H9 (cell line): Measurements from ENCODE around the gene SRP68. TPM values are rescaled to one million over a fixed set of nuclear protein-coding genes. Genes with fewer than 3 reads are reported as not detected.

ENCODE experiments used
- DNase-seq: peaks from one replicate; pipeline ENCODE4 v3.0.0-alpha.2; 2017
- H2AFZ ChIP-seq: one replicate; pipeline ENCODE4 v1.6.1; 2013; ENCODE audit warnings: mild to moderate bottlenecking, low read length, control low read depth, moderate library complexity
- H2AK5ac ChIP-seq: 2 replicates; pipeline ENCODE4 v1.6.1; 2013; ENCODE audit warnings: low read length, control low read depth, mixed read lengths; ENCODE audit not compliant: insufficient read length
- H2BK120ac ChIP-seq: one replicate; pipeline ENCODE4 v1.6.1; 2013; ENCODE audit warnings: low read depth, mild to moderate bottlenecking, low read length, control low read depth, inconsistent platforms; ENCODE audit not compliant: poor library complexity, severe bottlenecking
- H2BK12ac ChIP-seq: 2 replicates; pipeline ENCODE4 v1.6.1; 2013; ENCODE audit warnings: low read length, control low read depth, mixed read lengths, low read depth; ENCODE audit not compliant: insufficient read length
- H2BK15ac ChIP-seq: 2 replicates; pipeline ENCODE4 v1.6.1; 2013; ENCODE audit warnings: low read depth, low read length, control low read depth
- H2BK20ac ChIP-seq: one replicate; pipeline ENCODE4 v1.6.1; 2013; ENCODE audit warnings: low read depth, mild to moderate bottlenecking, low read length, control low read depth, inconsistent platforms; ENCODE audit not compliant: poor library complexity, severe bottlenecking
- H2BK5ac ChIP-seq: 2 replicates; pipeline ENCODE4 v1.6.1; 2013; ENCODE audit warnings: low read length, control low read depth, mixed read lengths; ENCODE audit not compliant: insufficient read length
- H3K14ac ChIP-seq: 2 replicates; pipeline ENCODE4 v1.6.1; 2013; ENCODE audit warnings: low read length, control low read depth; ENCODE audit not compliant: insufficient read depth
- H3K18ac ChIP-seq: 2 replicates; pipeline ENCODE4 v1.6.1; 2013; ENCODE audit warnings: low read depth, mild to moderate bottlenecking, mixed read lengths, low read length, control low read depth; ENCODE audit not compliant: insufficient read length
- H3K23ac ChIP-seq: 2 replicates; pipeline ENCODE4 v1.6.1; 2013; ENCODE audit warnings: low read length, control low read depth, mixed read lengths, low read depth; ENCODE audit not compliant: insufficient read length
- H3K23me2 ChIP-seq: 2 replicates; pipeline ENCODE4 v1.6.1; 2013; ENCODE audit warnings: low read depth, mild to moderate bottlenecking, mixed read lengths, low read length, control low read depth; ENCODE audit not compliant: insufficient read length, poor library complexity, severe bottlenecking
- H3K27ac ChIP-seq: 2 replicates; pipeline ENCODE4 v1.5.1; 2013; ENCODE audit warnings: low read length, control low read depth, mixed read lengths, low read depth; ENCODE audit not compliant: insufficient read length
- H3K27me3 ChIP-seq: 2 replicates; pipeline ENCODE4 v1.6.1; 2013; ENCODE audit warnings: low read length, control low read depth, inconsistent platforms; ENCODE audit not compliant: insufficient read depth
- H3K4ac ChIP-seq: 2 replicates; pipeline ENCODE4 v1.6.1; 2013; ENCODE audit warnings: low read depth, mild to moderate bottlenecking, control low read depth, inconsistent platforms, low read length, moderate library complexity
- H3K4me1 ChIP-seq: 2 replicates; pipeline ENCODE4 v1.6.1; 2013; ENCODE audit warnings: low read length, control low read depth, inconsistent platforms; ENCODE audit not compliant: insufficient read depth
- H3K4me2 ChIP-seq: 2 replicates; pipeline ENCODE4 v1.6.1; 2013; ENCODE audit warnings: low read length, control low read depth, mixed read lengths; ENCODE audit not compliant: insufficient read length, insufficient read depth
- H3K56ac ChIP-seq: 2 replicates; pipeline ENCODE4 v1.6.1; 2013; ENCODE audit warnings: low read depth, mild to moderate bottlenecking, mixed read lengths, low read length, control low read depth; ENCODE audit not compliant: insufficient read length
- H3K79me1 ChIP-seq: 2 replicates; pipeline ENCODE4 v1.6.1; 2013; ENCODE audit warnings: low read depth, mild to moderate bottlenecking, moderate library complexity, low read length, control low read depth, inconsistent platforms; ENCODE audit not compliant: insufficient read depth, poor library complexity, severe bottlenecking
- H3K79me2 ChIP-seq: 2 replicates; pipeline ENCODE4 v1.6.1; 2013; ENCODE audit warnings: low read length, control low read depth, inconsistent platforms; ENCODE audit not compliant: insufficient read depth
- H3K9ac ChIP-seq: 2 replicates; pipeline ENCODE4 v1.6.1; 2013; ENCODE audit warnings: low read length, control low read depth, mixed read lengths; ENCODE audit not compliant: insufficient read length; ENCODE audit errors: extremely low read depth
- H3K9me3 ChIP-seq: one replicate; pipeline ENCODE4 v1.6.1; 2013; ENCODE audit warnings: low read depth, low read length, inconsistent platforms; ENCODE audit not compliant: control insufficient read depth
- H3T11ph ChIP-seq: one replicate; pipeline ENCODE4 v1.6.1; 2013; ENCODE audit warnings: mild to moderate bottlenecking, low read length, control low read depth, inconsistent platforms
- H4K20me1 ChIP-seq: one replicate; pipeline ENCODE4 v1.6.1; 2013; ENCODE audit not compliant: control insufficient read depth, insufficient read length, insufficient read depth
- H4K5ac ChIP-seq: 2 replicates; pipeline ENCODE4 v1.6.1; 2013; ENCODE audit warnings: low read depth, mild to moderate bottlenecking, mixed read lengths, low read length, control low read depth; ENCODE audit not compliant: insufficient read length
- H4K8ac ChIP-seq: replicated peaks from 2 replicates; pipeline ENCODE4 v1.6.1; 2013; ENCODE audit warnings: low read length, control low read depth, mixed read lengths, low read depth; ENCODE audit not compliant: insufficient read length
- H4K91ac ChIP-seq: 2 replicates; pipeline ENCODE4 v1.6.1; 2013; ENCODE audit warnings: low read depth, mild to moderate bottlenecking, moderate library complexity, mixed read lengths, low read length, control low read depth; ENCODE audit not compliant: insufficient read length
- H3K27ac Mint-ChIP-seq, 3 experiments: 2 replicates in 2 of 3; 3 replicates in 1 of 3; pipeline ENCODE4 v1.8.0; 2020 to 2021; ENCODE audit warnings: mixed read lengths in 3 of 3, mild to moderate bottlenecking in 1 of 3, moderate library complexity in 1 of 3
- H3K27me3 Mint-ChIP-seq: 2 replicates; pipeline ENCODE4 v1.8.0; 2021; ENCODE audit warnings: low read depth, mild to moderate bottlenecking, moderate library complexity, mixed read lengths
- H3K36me3 Mint-ChIP-seq, 3 experiments: 2 replicates in 2 of 3; 3 replicates in 1 of 3; pipeline ENCODE4 v1.8.0; 2020 to 2021; ENCODE audit warnings: low read depth in 3 of 3, mixed read lengths in 3 of 3; ENCODE audit not compliant: insufficient read depth in 1 of 3
- H3K4me1 Mint-ChIP-seq, 2 experiments: 2 replicates each; pipeline ENCODE4 v1.8.0; 2020; ENCODE audit warnings: mixed read lengths in 2 of 2
- H3K4me3 Mint-ChIP-seq, 2 experiments: 2 replicates in 1 of 2; 3 replicates in 1 of 2; pipeline ENCODE4 v1.8.0; 2020 to 2021; ENCODE audit warnings: mild to moderate bottlenecking in 2 of 2, mixed read lengths in 2 of 2, moderate library complexity in 1 of 2
- H3K9me3 Mint-ChIP-seq, 2 experiments: 2 replicates in 1 of 2; 3 replicates in 1 of 2; pipeline ENCODE4 v1.8.0; 2020; ENCODE audit warnings: mild to moderate bottlenecking in 2 of 2, mixed read lengths in 2 of 2, moderate library complexity in 1 of 2
- WGBS: extraction: QIAGEN DNeasy Blood & Tissue Kit; methylation state at CpG from one replicate; pipeline ENCODE4 v1.1.7; 2013; ENCODE audit warnings: missing lambda C conversion rate, low lambda C conversion rate, mixed read lengths; ENCODE audit not compliant: insufficient read length; ENCODE audit errors: extremely low coverage; 5-methylcytosine and 5-hydroxymethylcytosine counted together
- total RNA-seq: library from RNA; stranded (reverse); gene quantifications from 2 replicates; pipeline ENCODE4 v1.2.1, GENCODE V29; 2021
- TF ChIP-seq, protein P1 (sequence below): fragments of 200-600 bp; sonication (generic); conservative IDR thresholded peaks from 3 replicates; pipeline ENCODE4 v1.8.0; 2021; ENCODE audit warnings: antibody characterized with exemption, mild to moderate bottlenecking

Gene SRP68
- total RNA-seq, 1 experiment from 2014 or later, result 86.1 TPM

GRCh38 chr17:76049836-76050537 is 22.3 kb downstream of the SRP68 start:
- TF ChIP-seq, protein P1, sequence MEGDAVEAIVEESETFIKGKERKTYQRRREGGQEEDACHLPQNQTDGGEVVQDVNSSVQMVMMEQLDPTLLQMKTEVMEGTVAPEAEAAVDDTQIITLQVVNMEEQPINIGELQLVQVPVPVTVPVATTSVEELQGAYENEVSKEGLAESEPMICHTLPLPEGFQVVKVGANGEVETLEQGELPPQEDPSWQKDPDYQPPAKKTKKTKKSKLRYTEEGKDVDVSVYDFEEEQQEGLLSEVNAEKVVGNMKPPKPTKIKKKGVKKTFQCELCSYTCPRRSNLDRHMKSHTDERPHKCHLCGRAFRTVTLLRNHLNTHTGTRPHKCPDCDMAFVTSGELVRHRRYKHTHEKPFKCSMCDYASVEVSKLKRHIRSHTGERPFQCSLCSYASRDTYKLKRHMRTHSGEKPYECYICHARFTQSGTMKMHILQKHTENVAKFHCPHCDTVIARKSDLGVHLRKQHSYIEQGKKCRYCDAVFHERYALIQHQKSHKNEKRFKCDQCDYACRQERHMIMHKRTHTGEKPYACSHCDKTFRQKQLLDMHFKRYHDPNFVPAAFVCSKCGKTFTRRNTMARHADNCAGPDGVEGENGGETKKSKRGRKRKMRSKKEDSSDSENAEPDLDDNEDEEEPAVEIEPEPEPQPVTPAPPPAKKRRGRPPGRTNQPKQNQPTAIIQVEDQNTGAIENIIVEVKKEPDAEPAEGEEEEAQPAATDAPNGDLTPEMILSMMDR, result no peak

More at GRCh38 chr17:76049836-76050537, 22.3 kb downstream of the SRP68 start:
- Histone ChIP-seq H3K9me3 (no peaks in the 10 kb centered on the region), H3K9ac (no peak overlapping the region), H2BK15ac (no peak overlapping the region), H2BK12ac (no peak overlapping the region), H4K20me1 (no peaks in the 10 kb centered on the region), H4K5ac (no peak overlapping the region), H2AFZ (no peak overlapping the region), H3K27me3 (no peaks in the 10 kb centered on the region), H2BK20ac (no peak overlapping the region), H3K56ac (no peak overlapping the region), H3K4me2 (no peak overlapping the region), H3K14ac (no peak overlapping the region), H3K18ac (no peak overlapping the region), H4K8ac (no peak overlapping the region), H3K4ac (no peak overlapping the region), H3K23ac (no peak overlapping the region), H3K4me1 (no peaks in the 10 kb centered on the region), H3K79me1 (no peaks in the 10 kb centered on the region), H3K27ac (no peak overlapping the region), H2AK5ac (no peak overlapping the region), H3K23me2 (no peaks in the 10 kb centered on the region), H2BK5ac (no peak overlapping the region), H2BK120ac (no peak overlapping the region), H3T11ph (no peak overlapping the region), H4K91ac (no peak overlapping the region), H3K79me2 (no peaks in the 10 kb centered on the region)
- Mint-ChIP-seq H3K4me1 (peaks cover 3 to 15% of the 10 kb centered on the region in 2 experiments), H3K36me3 (peaks cover 42 to 78% (median 73%) of the 10 kb centered on the region in 3 experiments; a peak in 6 of 7 replicates), H3K27me3 (no peaks in the 10 kb centered on the region), H3K4me3 (no peak overlapping the region), H3K9me3 (no peaks in the 10 kb centered on the region), H3K27ac (peak overlapping the region in 1 of 3 experiments; percentile 6; a peak in 1 of 7 replicates)
- WGBS, result no CpG with 5 or more reads among the region's 15 CpGs
- no peak for DNase-seq
